H1 (cell line): ENCODE data around the gene SRRT. TPM values are rescaled to one million over a fixed set of nuclear protein-coding genes. Genes with fewer than 3 reads are reported as not detected.

ENCODE experiments used
- CTCF ChIA-PET: fragments of 300-600 bp; sonication (Branson Sonifier 250); formaldehyde crosslinking; loops from one replicate; lab custom pipeline; 2021; ENCODE audit not compliant: partially characterized antibody; lab: Charles Lee
- POLR2A ChIA-PET: fragments of 300-600 bp; sonication (Branson Sonifier 250); formaldehyde crosslinking; loops from one replicate; lab custom pipeline; 2021; ENCODE audit warnings: inconsistent platforms; ENCODE audit not compliant: partially characterized antibody; lab: Charles Lee
- DNase-seq, 2 experiments: peaks; one replicate each; pipeline versions ENCODE4 v3.0.0 to v3.0.0-alpha.2; 2010 to 2022; ENCODE audit warnings: low spot score in 2 of 2, low read depth in 1 of 2, mixed read lengths in 1 of 2
- FAIRE-seq: peaks from 2 replicates; lab custom pipeline; 2011; peaks lifted over from hg19 to GRCh38; lab: Jason Lieb, UNC
- H2AFZ ChIP-seq: 2 replicates; pipeline ENCODE4 v1.8.1; 2012; ENCODE audit warnings: low read length, inconsistent platforms
- H2AK5ac ChIP-seq: 2 replicates; pipeline ENCODE4 v1.6.1; 2013; ENCODE audit warnings: low read depth, low read length
- H2BK120ac ChIP-seq: replicated peaks from 2 replicates; pipeline ENCODE3; 2013; ENCODE audit warnings: low read depth, low read length, inconsistent platforms
- H2BK12ac ChIP-seq: 2 replicates; pipeline ENCODE4 v1.6.1; 2013; ENCODE audit warnings: low read depth, low read length
- H2BK15ac ChIP-seq: 2 replicates; pipeline ENCODE4 v1.6.1; 2013; ENCODE audit warnings: low read length
- H2BK20ac ChIP-seq: 2 replicates; pipeline ENCODE4 v1.6.1; 2013; ENCODE audit warnings: low read length
- H2BK5ac ChIP-seq: 2 replicates; pipeline ENCODE4 v1.6.1; 2013; ENCODE audit warnings: low read depth, low read length
- H3K14ac ChIP-seq: 2 replicates; pipeline ENCODE4 v1.6.1; 2013; ENCODE audit warnings: inconsistent platforms; ENCODE audit not compliant: insufficient read length
- H3K18ac ChIP-seq: 2 replicates; pipeline ENCODE4 v1.6.1; 2013; ENCODE audit warnings: low read length; ENCODE audit errors: extremely low read depth
- H3K23ac ChIP-seq: 2 replicates; pipeline ENCODE4 v1.6.1; 2013; ENCODE audit warnings: inconsistent platforms; ENCODE audit not compliant: insufficient read length
- H3K23me2 ChIP-seq: 2 replicates; pipeline ENCODE4 v1.6.1; 2013; ENCODE audit warnings: low read depth, low read length
- H3K27ac ChIP-seq: 2 replicates; pipeline ENCODE4 v1.6.1; 2011; ENCODE audit warnings: low read depth, low read length, inconsistent platforms
- H3K27me3 ChIP-seq, 4 experiments: replicated peaks in 1 of 4; 1 replicate in 1 of 4; 2 replicates in 3 of 4; pipeline versions ENCODE4 v1.6.1 to v1.8.1; 2011 to 2013; ENCODE audit warnings: low read length in 3 of 4, mild to moderate bottlenecking in 3 of 4, inconsistent platforms in 2 of 4, mixed read lengths in 2 of 4, moderate library complexity in 1 of 4; ENCODE audit not compliant: control insufficient read depth in 3 of 4, insufficient read depth in 3 of 4; ENCODE audit errors: extremely low read depth in 1 of 4
- H3K36me3 ChIP-seq, 4 experiments: 2 replicates each; pipeline versions ENCODE4 v1.6.1 to v1.8.1; 2011 to 2013; ENCODE audit warnings: mild to moderate bottlenecking in 4 of 4, low read length in 3 of 4, moderate library complexity in 2 of 4, control low read depth in 1 of 4, inconsistent platforms in 1 of 4; ENCODE audit not compliant: insufficient read depth in 4 of 4, control insufficient read depth in 2 of 4
- H3K4ac ChIP-seq: replicated peaks from 2 replicates; pipeline ENCODE3; 2013; ENCODE audit warnings: low read length, low read depth, mixed read lengths, inconsistent platforms; ENCODE audit not compliant: insufficient read length
- H3K4me1 ChIP-seq, 4 experiments: replicated peaks in 1 of 4; 1 replicate in 1 of 4; 2 replicates in 3 of 4; pipeline versions ENCODE4 v1.6.1 to v1.8.1; 2011 to 2013; ENCODE audit warnings: low read length in 3 of 4, inconsistent platforms in 2 of 4, mixed read lengths in 1 of 4; ENCODE audit not compliant: insufficient read depth in 4 of 4, control insufficient read depth in 3 of 4
- H3K4me2 ChIP-seq, 2 experiments: 2 replicates each; pipeline versions ENCODE4 v1.6.1 to v1.8.1; 2011 to 2013; ENCODE audit warnings: low read depth in 2 of 2, low read length in 2 of 2, control low read depth in 1 of 2, inconsistent platforms in 1 of 2, mild to moderate bottlenecking in 1 of 2; ENCODE audit not compliant: insufficient read depth in 1 of 2
- H3K4me3 ChIP-seq, 4 experiments: fragments of 200-600, 300-600 bp in 1 of 4; sonication (generic), shearing (Covaris generic), sonication (Bioruptor Twin) in 1 of 4; 2 replicates each; pipeline versions ENCODE4 v1.5.1 to v1.8.1; 2011 to 2016; ENCODE audit warnings: low read length in 4 of 4, low read depth in 3 of 4, control low read depth in 2 of 4, inconsistent platforms in 2 of 4, mild to moderate bottlenecking in 2 of 4, mixed read lengths in 1 of 4, moderate library complexity in 1 of 4; ENCODE audit not compliant: insufficient read depth in 2 of 4; ENCODE audit errors: extremely low read depth in 1 of 4
- H3K56ac ChIP-seq: replicated peaks from 2 replicates; pipeline ENCODE3; 2013; ENCODE audit warnings: low read depth, mild to moderate bottlenecking, mixed read lengths, low read length, inconsistent platforms; ENCODE audit not compliant: insufficient read length
- H3K79me1 ChIP-seq: 2 replicates; pipeline ENCODE4 v1.6.1; 2013; ENCODE audit warnings: low read depth, low read length, control low read depth
- H3K79me2 ChIP-seq, 2 experiments: 2 replicates each; pipeline versions ENCODE4 v1.6.1 to v1.8.1; 2012 to 2013; ENCODE audit warnings: low read length in 2 of 2, mild to moderate bottlenecking in 2 of 2, inconsistent platforms in 1 of 2; ENCODE audit not compliant: insufficient read depth in 2 of 2, control insufficient read depth in 1 of 2
- H3K9ac ChIP-seq, 4 experiments: replicated peaks in 1 of 4; 1 replicate in 1 of 4; 2 replicates in 3 of 4; pipeline versions ENCODE4 v1.6.1 to v1.8.1; 2011 to 2013; ENCODE audit warnings: low read depth in 3 of 4, low read length in 3 of 4, control low read depth in 2 of 4, mild to moderate bottlenecking in 2 of 4, moderate library complexity in 2 of 4, inconsistent platforms in 1 of 4; ENCODE audit errors: extremely low read depth in 1 of 4
- H3K9me3 ChIP-seq, 2 experiments: 2 replicates each; pipeline versions ENCODE4 v1.6.1 to v1.8.1; 2012 to 2013; ENCODE audit warnings: mild to moderate bottlenecking in 2 of 2, moderate library complexity in 2 of 2, control low read depth in 1 of 2, inconsistent platforms in 1 of 2, low read depth in 1 of 2, low read length in 1 of 2, mixed read lengths in 1 of 2; ENCODE audit not compliant: insufficient read depth in 2 of 2
- H4K20me1 ChIP-seq, 2 experiments: replicated peaks in 1 of 2; 2 replicates each; pipeline versions ENCODE3 to v1.8.1; 2011 to 2013; ENCODE audit warnings: inconsistent platforms in 2 of 2, low read length in 2 of 2, mild to moderate bottlenecking in 1 of 2; ENCODE audit not compliant: insufficient read depth in 2 of 2, control insufficient read depth in 1 of 2
- H4K5ac ChIP-seq: 2 replicates; pipeline ENCODE4 v1.6.1; 2013; ENCODE audit warnings: low read length, low read depth, mixed read lengths, inconsistent platforms; ENCODE audit not compliant: insufficient read length
- H4K8ac ChIP-seq: 2 replicates; pipeline ENCODE4 v1.8.0; 2013; ENCODE audit warnings: mild to moderate bottlenecking, moderate library complexity, low read length, inconsistent platforms; ENCODE audit not compliant: insufficient read depth; ENCODE audit errors: extremely low read depth
- H4K91ac ChIP-seq: replicated peaks from 2 replicates; pipeline ENCODE3; 2013; ENCODE audit warnings: low read length, mixed read lengths, inconsistent platforms; ENCODE audit not compliant: insufficient read length
- ASH2L ChIP-seq: fragments of 200-600, 300-600 bp; sonication (generic); IDR thresholded peaks from one replicate; pipeline ENCODE4 v1.7.1; 2017; ENCODE audit warnings: low read length
- ATF3 ChIP-seq: IDR thresholded peaks from 2 replicates; pipeline ENCODE4 v1.6.1; 2011; ENCODE audit warnings: low read depth, mild to moderate bottlenecking, low read length; ENCODE audit not compliant: insufficient read depth
- CHD2 ChIP-seq: IDR thresholded peaks from 2 replicates; pipeline ENCODE4 v1.6.1; 2012; ENCODE audit warnings: low read length, improper control_type of control experiment
- CTBP2 ChIP-seq: IDR thresholded peaks from 2 replicates; pipeline ENCODE4 v1.7.0; 2011; ENCODE audit warnings: borderline replicate concordance, mild to moderate bottlenecking, moderate library complexity, mixed read lengths, low read length; ENCODE audit not compliant: insufficient read depth, insufficient read length
- EP300 ChIP-seq, 2 experiments: IDR thresholded peaks; 1 replicate in 1 of 2; 2 replicates in 1 of 2; pipeline ENCODE4 v1.6.1; 2011 to 2012; ENCODE audit warnings: low read depth in 2 of 2, low read length in 2 of 2, mild to moderate bottlenecking in 2 of 2, borderline replicate concordance in 1 of 2, inconsistent platforms in 1 of 2, moderate library complexity in 1 of 2
- JUND ChIP-seq: IDR thresholded peaks from 2 replicates; pipeline ENCODE4 v1.6.1; 2011; ENCODE audit warnings: mild to moderate bottlenecking, improper control_type of control experiment, low read length
- NANOG ChIP-seq: IDR thresholded peaks from 2 replicates; pipeline ENCODE4 v1.6.1; 2011; ENCODE audit warnings: low read length, low read depth, mild to moderate bottlenecking, inconsistent platforms; ENCODE audit not compliant: insufficient read depth, poor library complexity, severe bottlenecking
- NRF1 ChIP-seq: IDR thresholded peaks from 2 replicates; pipeline ENCODE4 v1.6.1; 2011; ENCODE audit warnings: mild to moderate bottlenecking, low read depth, low read length, improper control_type of control experiment
- POLR2A ChIP-seq, 2 experiments: IDR thresholded peaks; 1 replicate in 1 of 2; 2 replicates in 1 of 2; pipeline ENCODE4 v1.6.1; 2011; ENCODE audit warnings: low read depth in 2 of 2, low read length in 2 of 2, mild to moderate bottlenecking in 2 of 2; ENCODE audit errors: control extremely low read depth in 1 of 2
- RAD21 ChIP-seq, 2 experiments: IDR thresholded peaks in 1 of 2; conservative IDR thresholded peaks in 1 of 2; 2 replicates each; pipeline ENCODE4 v1.6.1; 2011; ENCODE audit warnings: low read depth in 2 of 2, low read length in 2 of 2, improper control_type of control experiment in 1 of 2, inconsistent platforms in 1 of 2, mild to moderate bottlenecking in 1 of 2, moderate library complexity in 1 of 2
- SIX5 ChIP-seq: IDR thresholded peaks from 2 replicates; pipeline ENCODE4 v1.6.1; 2011; ENCODE audit warnings: mild to moderate bottlenecking, low read depth, low read length
- SUZ12 ChIP-seq: fragments of 200-600 bp; sonication (generic); IDR thresholded peaks from 2 replicates; pipeline ENCODE4 v1.6.1; 2012; ENCODE audit warnings: mild to moderate bottlenecking, inconsistent platforms, low read length, moderate library complexity, mixed read lengths
- TEAD4 ChIP-seq: IDR thresholded peaks from 2 replicates; pipeline ENCODE4 v1.6.1; 2012; ENCODE audit warnings: low read depth, low read length, inconsistent platforms, mixed read lengths
- WGBS, 2 experiments: shearing (Covaris generic) in 1 of 2; methylation state at CpG; one replicate each; pipeline versions ENCODE4 v1.1.6 to v1.1.7; 2013 to 2015; ENCODE audit warnings: low lambda C conversion rate in 2 of 2, mixed read lengths in 2 of 2, inconsistent platforms in 1 of 2, low coverage in 1 of 2, missing lambda C conversion rate in 1 of 2; ENCODE audit not compliant: insufficient replicate concordance in 2 of 2, insufficient coverage in 1 of 2, insufficient read length in 1 of 2; ENCODE audit errors: extremely low coverage in 1 of 2, missing lambda C conversion rate in 1 of 2; 5-methylcytosine and 5-hydroxymethylcytosine counted together
- polyA plus RNA-seq, 7 experiments: library from polyadenylated mRNA; depleted of rRNA in 3 of 7; stranded (reverse) in 5 of 7; unstranded in 2 of 7; fragments of >200 nt in 5 of 7; fragments of 200-250 nt in 2 of 7; gene quantifications; 1 replicate in 5 of 7; 2 replicates in 1 of 7; 4 replicates in 1 of 7; pipeline versions ENCODE4 v1.2.1 to v1.2.3, GENCODE V29; 2011 to 2013; ENCODE audit warnings: missing spikeins in 2 of 7, mixed read lengths in 2 of 7
- total RNA-seq: library from RNA; stranded (reverse); fragmentation: NEBNext Ultra II Directional; extraction: Animal tissue kit (Norgen Biotek cat#: 25700); gene quantifications from 2 replicates; pipeline ENCODE4 v1.2.1, GENCODE V29; 2021

The SRRT gene
- total and polyA plus RNA-seq, 2 of the 8 experiments (the other 6 are each of a cell fraction or from before 2014, with no cell fraction given): 66.7 to 237 TPM

GRCh38 chr7:100832281-100832633, 42.6 kb upstream of the SRRT start:
- no peak for DNase-seq
- 90% methylated on average over 5 of the region's 5 CpGs; no CpG with 5 or more reads in 1 of the 2 experiments for WGBS, 2 experiments
- H3K14ac ChIP-seq: no peak overlapping the region
- H3K4ac ChIP-seq: no peak overlapping the region
- peaks cover 6% of the 10 kb centered on the region for H3K23me2 ChIP-seq
- peaks cover 6% of the 10 kb centered on the region; the same call in 1 of the 2 replicates for H3K79me1 ChIP-seq
- H4K8ac ChIP-seq: no peak overlapping the region
- POLR2A ChIA-PET: interaction anchor here (0.8 to 3.3 kb wide), 4 partner anchors 17 to 253 kb away, joined by 3 to 9 read pairs (median 3); partner anchors contain the start of genes SLC12A9 and SRRT
- no peak overlapping the region for H3K27ac ChIP-seq
- no peak overlapping the region for H3K4me3 ChIP-seq
- no peak overlapping the region for H2BK120ac ChIP-seq
- H2BK20ac ChIP-seq: no peak overlapping the region
- H3K4me2 ChIP-seq: no peak overlapping the region
- no peaks in the 10 kb centered on the region for H3K36me3 ChIP-seq
- H2BK5ac ChIP-seq: no peak overlapping the region
- no peak for FAIRE-seq
- no peaks in the 10 kb centered on the region for H3K27me3 ChIP-seq
- no peak overlapping the region for H3K56ac ChIP-seq
- TF ChIP-seq NANOG (no peak), CHD2 (no peak), EP300 (IDR thresholded peaks at IDR 0.05; ENCODE audit: borderline replicate concordance in 1 of 2, low read depth in 2 of 2, low read length in 2 of 2) (no peak), SIX5 (no peak), POLR2A (IDR thresholded peaks at IDR 0.05; ENCODE audit: control extremely low read depth in 1 of 2, low read depth in 2 of 2, low read length in 2 of 2) (no peak), ATF3 (no peak), RAD21 (IDR thresholded peaks at IDR 0.05 in 1 of 2, conservative IDR thresholded peaks at IDR 0.05 in 1 of 2; ENCODE audit: low read depth in 2 of 2, low read length in 2 of 2) (no peak), SUZ12 (no peak), ASH2L (no peak), JUND (no peak), TEAD4 (no peak), NRF1 (no peak), CTBP2 (no peak)
- TF ChIP-seq, all 59 proteins: peak for 0
- H4K20me1 ChIP-seq: no peaks in the 10 kb centered on the region
- H3K79me2 ChIP-seq: no peaks in the 10 kb centered on the region
- H3K4me1 ChIP-seq: peaks cover 3 to 12% (median 10%) of the 10 kb centered on the region in 4 experiments
- H3K23ac ChIP-seq: no peak overlapping the region
- no peak overlapping the region for H2AK5ac ChIP-seq
- H3K9ac ChIP-seq: no peak overlapping the region
- H3K18ac ChIP-seq: no peak overlapping the region
- H2BK12ac ChIP-seq: no peak overlapping the region
- no peak overlapping the region for H4K5ac ChIP-seq
- H4K91ac ChIP-seq: no peak overlapping the region
- H3K9me3 ChIP-seq: no peaks in the 10 kb centered on the region
- CTCF ChIA-PET: interaction anchor here (0.6 to 7.0 kb wide), 9 partner anchors 11 to 70 kb away, joined by 3 to 55 read pairs (median 4); partner anchors contain the start of gene SLC12A9
- no peak overlapping the region for H2AFZ ChIP-seq
- H2BK15ac ChIP-seq: no peak overlapping the region
